ENCODE measurements around the gene RGS19. TPM values are rescaled to one million over a fixed set of nuclear protein-coding genes. Genes with fewer than 3 reads are reported as not detected.

The RGS19 gene
- total and polyA plus RNA-seq, 3 experiments from 2014 or later, result 35.3 to 120 (median 36.9) TPM

- Histone ChIP-seq H3K4me3 (ENCODE audit: low read length) (no peak overlapping the region), H3K4me1 (ENCODE audit: insufficient read depth, low read length) (peaks cover 42% of the 10 kb centered on the region), H3K9me3 (ENCODE audit: low read length) (no peaks in the 10 kb centered on the region), H3K27me3 (ENCODE audit: insufficient read depth, low read length, poor library complexity, severe bottlenecking) (no peaks in the 10 kb centered on the region), H3K36me3 (ENCODE audit: insufficient read depth, low read length) (peaks cover 19% of the 10 kb centered on the region), H3K27ac (ENCODE audit: low read depth, low read length) (peak overlapping the region; percentile 51)
- H3K4me1 Mint-ChIP-seq, result peaks cover 14 to 47% (median 25%) of the 10 kb centered on the region in 3 donors
- ChIA-PET CTCF (interaction anchor here (0.9 to 1.7 kb wide), 4 partner anchors 53 to 86 kb away, joined by 3 to 4 read pairs (median 4); partner anchors contain the start of gene PRPF6), POLR2A (interaction anchor here (0.5 kb wide), 1 partner anchor 252 kb away, joined by 6 read pairs; no protein-coding TSS in a partner anchor)
- peaks cover 0 to 52% (median 7%) of the 10 kb centered on the region in 3 donors for H3K36me3 Mint-ChIP-seq
- no peaks in the 10 kb centered on the region for H3K27me3 Mint-ChIP-seq
- peak overlapping the region in 3 of 7 donors; percentile 15 to 68 (median 19) for H3K4me3 Mint-ChIP-seq
- no peak for DNase-seq
- peak overlapping the region; percentile 27 to 94 (median 89) for H3K27ac Mint-ChIP-seq
- H3K9me3 Mint-ChIP-seq, result no peaks in the 10 kb centered on the region
Observed at GRCh38 chr20:64033981-64034493, 45.3 kb downstream of the RGS19 start.

GRCh38 chr20:64032706-64033624 is 46.4 kb downstream of the RGS19 start:
- no peaks in the 10 kb centered on the region for H3K27me3 ChIP-seq (ENCODE audit: insufficient read depth, low read length, poor library complexity, severe bottlenecking)
- H3K36me3 Mint-ChIP-seq, result peaks cover 4 to 62% (median 7%) of the 10 kb centered on the region in 3 donors
- CTCF ChIA-PET, result interaction anchor here (0.9 to 1.7 kb wide), 3 partner anchors 52 to 87 kb away, joined by 3 to 4 read pairs (median 4); partner anchors contain the start of gene PRPF6
- H3K27ac Mint-ChIP-seq, result peak overlapping the region in 3 of 8 donors; percentile 8 to 41 (median 17)
- H3K9me3 Mint-ChIP-seq, result no peaks in the 10 kb centered on the region
- H3K4me1 Mint-ChIP-seq, result peaks cover 14 to 46% (median 25%) of the 10 kb centered on the region in 3 donors
- no peaks in the 10 kb centered on the region for H3K9me3 ChIP-seq (ENCODE audit: low read length)
- H3K4me1 ChIP-seq (ENCODE audit: insufficient read depth, low read length), result peaks cover 42% of the 10 kb centered on the region
- no peak overlapping the region for H3K27ac ChIP-seq (ENCODE audit: low read depth, low read length)
- H3K4me3 Mint-ChIP-seq, result peak overlapping the region in 1 of 7 donors; percentile 36
- no peak overlapping the region for H3K4me3 ChIP-seq (ENCODE audit: low read length)
- POLR2A ChIA-PET, result no interaction called here
- peaks cover 22% of the 10 kb centered on the region for H3K36me3 ChIP-seq (ENCODE audit: insufficient read depth, low read length)
- no peaks in the 10 kb centered on the region for H3K27me3 Mint-ChIP-seq
- DNase-seq, result no peak

GRCh38 chr20:64031822-64032314 is 47.5 kb downstream of the RGS19 start:
- POLR2A ChIA-PET, result no interaction called here
- no peak overlapping the region for H3K27ac Mint-ChIP-seq

GRCh38 chr20:64030371-64031134 is 48.8 kb downstream of the RGS19 start:
- Histone ChIP-seq H3K27me3 (ENCODE audit: insufficient read depth, low read length, poor library complexity, severe bottlenecking) (no peaks in the 10 kb centered on the region), H3K27ac (ENCODE audit: low read depth, low read length) (no peak overlapping the region), H3K9me3 (ENCODE audit: low read length) (no peaks in the 10 kb centered on the region), H3K4me3 (ENCODE audit: low read length) (no peak overlapping the region), H3K4me1 (ENCODE audit: insufficient read depth, low read length) (peaks cover 17% of the 10 kb centered on the region), H3K36me3 (ENCODE audit: insufficient read depth, low read length) (peaks cover 42% of the 10 kb centered on the region)
- DNase-seq, result no peak
- Mint-ChIP-seq H3K9me3 (no peaks in the 10 kb centered on the region), H3K4me3 (no peak overlapping the region), H3K27ac (peak overlapping the region in 1 of 8 donors; percentile 5), H3K4me1 (peaks cover 12 to 22% (median 19%) of the 10 kb centered on the region in 3 donors), H3K36me3 (peaks cover 7 to 86% (median 10%) of the 10 kb centered on the region in 3 donors), H3K27me3 (no peaks in the 10 kb centered on the region)
- ChIA-PET POLR2A (no interaction called here), CTCF (interaction anchor here (1.3 kb wide), 1 partner anchor 9 kb away, joined by 5 read pairs; no protein-coding TSS in a partner anchor)

More at GRCh38 chr20:64031822-64032314, 47.5 kb downstream of the RGS19 start:
- no peak overlapping the region for H3K4me3 ChIP-seq (ENCODE audit: low read length)
- no peak for DNase-seq
- Mint-ChIP-seq H3K4me1 (peaks cover 12 to 35% (median 20%) of the 10 kb centered on the region in 3 donors), H3K36me3 (peaks cover 5 to 73% (median 8%) of the 10 kb centered on the region in 3 donors), H3K9me3 (no peaks in the 10 kb centered on the region), H3K4me3 (no peak overlapping the region), H3K27me3 (no peaks in the 10 kb centered on the region)
- CTCF ChIA-PET, result interaction anchor here (1.3 kb wide), 1 partner anchor 9 kb away, joined by 3 read pairs; no protein-coding TSS in a partner anchor
- no peak overlapping the region for H3K27ac ChIP-seq (ENCODE audit: low read depth, low read length)
- H3K27me3 ChIP-seq (ENCODE audit: insufficient read depth, low read length, poor library complexity, severe bottlenecking), result no peaks in the 10 kb centered on the region
- H3K36me3 ChIP-seq (ENCODE audit: insufficient read depth, low read length), result peaks cover 33% of the 10 kb centered on the region
- H3K9me3 ChIP-seq (ENCODE audit: low read length), result no peaks in the 10 kb centered on the region
- H3K4me1 ChIP-seq (ENCODE audit: insufficient read depth, low read length), result peaks cover 31% of the 10 kb centered on the region

GRCh38 chr20:64029293-64030117 is 49.8 kb downstream of the RGS19 start:
- H3K9me3 ChIP-seq (ENCODE audit: low read length), result no peaks in the 10 kb centered on the region
- no peak overlapping the region for H3K4me3 ChIP-seq (ENCODE audit: low read length)
- Mint-ChIP-seq H3K4me3 (no peak overlapping the region), H3K36me3 (peaks cover 7 to 94% (median 10%) of the 10 kb centered on the region in 3 donors), H3K4me1 (peaks cover 4 to 11% (median 9%) of the 10 kb centered on the region in 3 donors), H3K27me3 (no peaks in the 10 kb centered on the region), H3K27ac (no peak overlapping the region), H3K9me3 (no peaks in the 10 kb centered on the region)
- DNase-seq, result no peak
- ChIA-PET CTCF (interaction anchor here (1.3 to 3.5 kb wide), 2 partner anchors 9 to 10 kb away, joined by 5 to 19 read pairs; no protein-coding TSS in a partner anchor), POLR2A (no interaction called here)
- H3K27me3 ChIP-seq (ENCODE audit: insufficient read depth, low read length, poor library complexity, severe bottlenecking), result no peaks in the 10 kb centered on the region
- no peak overlapping the region for H3K27ac ChIP-seq (ENCODE audit: low read depth, low read length)
- peaks cover 8% of the 10 kb centered on the region for H3K4me1 ChIP-seq (ENCODE audit: insufficient read depth, low read length)
- H3K36me3 ChIP-seq (ENCODE audit: insufficient read depth, low read length), result peaks cover 53% of the 10 kb centered on the region

- Mint-ChIP-seq H3K4me3 (no peak overlapping the region), H3K27ac (peak overlapping the region in 1 of 8 donors; percentile 17)
- POLR2A ChIA-PET, result no interaction called here
Observed at GRCh38 chr20:64027981-64028685, 51.2 kb downstream of the RGS19 start.

More at GRCh38 chr20:64027981-64028685, 51.2 kb downstream of the RGS19 start:
- no peak overlapping the region for H3K27ac ChIP-seq (ENCODE audit: low read depth, low read length)
- H3K27me3 ChIP-seq (ENCODE audit: insufficient read depth, low read length, poor library complexity, severe bottlenecking), result no peaks in the 10 kb centered on the region
- Mint-ChIP-seq H3K9me3 (no peaks in the 10 kb centered on the region), H3K36me3 (peaks cover 7 to 97% (median 10%) of the 10 kb centered on the region in 3 donors), H3K4me1 (no peaks in the 10 kb centered on the region), H3K27me3 (no peaks in the 10 kb centered on the region)
- no peak overlapping the region for H3K4me3 ChIP-seq (ENCODE audit: low read length)
- no peak for DNase-seq
- CTCF ChIA-PET, result interaction anchor here (3.5 kb wide), 1 partner anchor 11 kb away, joined by 19 read pairs; no protein-coding TSS in a partner anchor
- no peaks in the 10 kb centered on the region for H3K9me3 ChIP-seq (ENCODE audit: low read length)
- H3K36me3 ChIP-seq (ENCODE audit: insufficient read depth, low read length), result peaks cover 66% of the 10 kb centered on the region
- no peaks in the 10 kb centered on the region for H3K4me1 ChIP-seq (ENCODE audit: insufficient read depth, low read length)

All from CD8-positive, alpha-beta memory T cell (primary cell).